Calu3 (cell line): ENCODE measurements around the gene ACAP3. TPM values are rescaled to one million over a fixed set of nuclear protein-coding genes. Genes with fewer than 3 reads are reported as not detected.

Experiments
- BruUV-seq: library from RNA; stranded (reverse); fragments of 400-500 nt; replicated peaks from 2 replicates; lab custom pipeline; 2021; lab: Mats Ljungman, UMichigan
- CTCF ChIA-PET: fragments of 300-600 bp; sonication (Branson Sonifier 250); formaldehyde crosslinking; loops from one replicate; lab custom pipeline; 2022; ENCODE audit warnings: antibody characterized with exemption; lab: Charles Lee
- DNase-seq: peaks from one replicate; pipeline ENCODE4 v3.0.0; 2022
- H3K27ac Mint-ChIP-seq: one replicate; pipeline ENCODE4 v1.8.0; 2022; ENCODE audit warnings: mixed read lengths; ENCODE audit not compliant: unreplicated experiment
- H3K27me3 Mint-ChIP-seq: one replicate; pipeline ENCODE4 v1.8.0; 2022; ENCODE audit warnings: mixed read lengths; ENCODE audit not compliant: unreplicated experiment
- H3K36me3 Mint-ChIP-seq: one replicate; pipeline ENCODE4 v1.8.0; 2022; ENCODE audit warnings: mild to moderate bottlenecking, moderate library complexity, mixed read lengths; ENCODE audit not compliant: insufficient read depth, unreplicated experiment
- H3K4me1 Mint-ChIP-seq: one replicate; pipeline ENCODE4 v1.8.0; 2022; ENCODE audit warnings: mild to moderate bottlenecking, low read depth, mixed read lengths; ENCODE audit not compliant: unreplicated experiment
- H3K4me3 Mint-ChIP-seq: one replicate; pipeline ENCODE4 v1.8.0; 2022; ENCODE audit warnings: mild to moderate bottlenecking, low read depth, moderate library complexity, mixed read lengths; ENCODE audit not compliant: unreplicated experiment
- H3K9me3 Mint-ChIP-seq: one replicate; pipeline ENCODE4 v1.8.0; 2022; ENCODE audit warnings: low read depth, mixed read lengths; ENCODE audit not compliant: unreplicated experiment
- CTCF ChIP-seq: fragments of 200-600 bp; IDR thresholded peaks from one replicate; pipeline ENCODE4 v1.8.0; 2022; ENCODE audit warnings: antibody characterized with exemption; ENCODE audit not compliant: unreplicated experiment
- intact Hi-C: fragments of 100-400 bp; cut with micrococcal nuclease; formaldehyde crosslinking; loops from one replicate; pipeline ENCODE4 v1.10.0; 2022; ENCODE audit not compliant: unreplicated experiment
- total RNA-seq: library from RNA; stranded (reverse); gene quantifications from 2 replicates; pipeline ENCODE4 v1.2.3, GENCODE V29; 2022

Gene ACAP3
- total RNA-seq, 1 experiment from 2014 or later, result 41.1 TPM

GRCh38 chr1:1342061-1342562 is 34.4 kb upstream of the ACAP3 start:
- Mint-ChIP-seq H3K27ac (no peak overlapping the region), H3K27me3 (no peaks in the 10 kb centered on the region), H3K4me3 (no peak overlapping the region), H3K4me1 (peaks cover 20% of the 10 kb centered on the region), H3K9me3 (no peaks in the 10 kb centered on the region), H3K36me3 (peaks cover 62% of the 10 kb centered on the region)
- DNase-seq, result no peak
- intact Hi-C loops, result no loop called here
- BruUV-seq, result no TSS peak
- no peak for TF ChIP-seq CTCF
- CTCF ChIA-PET, result no interaction called here

GRCh38 chr1:1341549-1342021 is 33.9 kb upstream of the ACAP3 start:
- Mint-ChIP-seq H3K9me3 (no peaks in the 10 kb centered on the region), H3K27ac (no peak overlapping the region), H3K4me3 (no peak overlapping the region), H3K4me1 (peaks cover 14% of the 10 kb centered on the region), H3K27me3 (no peaks in the 10 kb centered on the region), H3K36me3 (peaks cover 57% of the 10 kb centered on the region)
- TF ChIP-seq CTCF, result no peak
- CTCF ChIA-PET, result no interaction called here
- no peak for DNase-seq
- no TSS peak for BruUV-seq
- intact Hi-C loops, result no loop called here

GRCh38 chr1:1340791-1341548 is 33.2 kb upstream of the ACAP3 start:
- no peaks in the 10 kb centered on the region for H3K9me3 Mint-ChIP-seq
- H3K27ac Mint-ChIP-seq, result no peak overlapping the region
- no peaks in the 10 kb centered on the region for H3K27me3 Mint-ChIP-seq
- H3K4me1 Mint-ChIP-seq, result peaks cover 14% of the 10 kb centered on the region
- no peak for TF ChIP-seq CTCF
- no TSS peak for BruUV-seq
- CTCF ChIA-PET, result no interaction called here
- DNase-seq, result no peak
- H3K36me3 Mint-ChIP-seq, result peaks cover 55% of the 10 kb centered on the region
- intact Hi-C loops, result no loop called here
- H3K4me3 Mint-ChIP-seq, result no peak overlapping the region

GRCh38 chr1:1340185-1340584 is 32.5 kb upstream of the ACAP3 start:
- no peak overlapping the region for H3K4me3 Mint-ChIP-seq
- CTCF ChIA-PET, result no interaction called here
- no peak overlapping the region for H3K27ac Mint-ChIP-seq
- H3K4me1 Mint-ChIP-seq, result peaks cover 14% of the 10 kb centered on the region
- no peak for DNase-seq
- TF ChIP-seq CTCF, result no peak
- H3K36me3 Mint-ChIP-seq, result peaks cover 54% of the 10 kb centered on the region
- BruUV-seq, result no TSS peak
- intact Hi-C loops, result no loop called here
- no peaks in the 10 kb centered on the region for H3K9me3 Mint-ChIP-seq
- no peaks in the 10 kb centered on the region for H3K27me3 Mint-ChIP-seq
